ENCODE results near the gene MAP3K2. TPM values are rescaled to one million over a fixed set of nuclear protein-coding genes. Genes with fewer than 3 reads are reported as not detected.

The MAP3K2 gene
- total and polyA plus RNA-seq, 4 donors: 5.9 to 46.2 (median 17.0) TPM

DNA sequence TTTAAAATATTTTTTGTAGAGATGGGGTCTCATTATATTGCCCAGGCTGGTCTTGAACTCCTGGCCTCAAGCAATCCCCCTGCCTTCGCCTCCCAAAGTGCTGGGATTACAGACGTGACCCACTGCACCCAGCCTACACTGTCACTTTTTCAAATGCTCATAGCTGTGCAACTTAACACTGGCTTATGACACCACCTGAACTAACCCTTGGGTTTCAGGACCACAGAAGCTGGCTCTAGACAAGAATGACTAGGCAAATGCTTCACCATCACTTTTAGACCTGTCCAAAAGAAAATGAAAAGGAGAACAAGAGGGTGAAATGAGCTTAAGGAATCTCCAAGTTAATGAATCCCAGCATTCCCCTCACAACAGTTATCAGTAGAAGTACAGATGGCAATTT, 107.1 kb downstream of the MAP3K2 start:
- TF ChIP-seq, protein P1, sequence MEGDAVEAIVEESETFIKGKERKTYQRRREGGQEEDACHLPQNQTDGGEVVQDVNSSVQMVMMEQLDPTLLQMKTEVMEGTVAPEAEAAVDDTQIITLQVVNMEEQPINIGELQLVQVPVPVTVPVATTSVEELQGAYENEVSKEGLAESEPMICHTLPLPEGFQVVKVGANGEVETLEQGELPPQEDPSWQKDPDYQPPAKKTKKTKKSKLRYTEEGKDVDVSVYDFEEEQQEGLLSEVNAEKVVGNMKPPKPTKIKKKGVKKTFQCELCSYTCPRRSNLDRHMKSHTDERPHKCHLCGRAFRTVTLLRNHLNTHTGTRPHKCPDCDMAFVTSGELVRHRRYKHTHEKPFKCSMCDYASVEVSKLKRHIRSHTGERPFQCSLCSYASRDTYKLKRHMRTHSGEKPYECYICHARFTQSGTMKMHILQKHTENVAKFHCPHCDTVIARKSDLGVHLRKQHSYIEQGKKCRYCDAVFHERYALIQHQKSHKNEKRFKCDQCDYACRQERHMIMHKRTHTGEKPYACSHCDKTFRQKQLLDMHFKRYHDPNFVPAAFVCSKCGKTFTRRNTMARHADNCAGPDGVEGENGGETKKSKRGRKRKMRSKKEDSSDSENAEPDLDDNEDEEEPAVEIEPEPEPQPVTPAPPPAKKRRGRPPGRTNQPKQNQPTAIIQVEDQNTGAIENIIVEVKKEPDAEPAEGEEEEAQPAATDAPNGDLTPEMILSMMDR (IDR thresholded peaks at IDR 0.05; ENCODE audit: low read depth, low read length, missing input control): no peak
- no peak for TF ChIP-seq RAD21 (IDR thresholded peaks at IDR 0.05)
- TF ChIP-seq, protein P2, sequence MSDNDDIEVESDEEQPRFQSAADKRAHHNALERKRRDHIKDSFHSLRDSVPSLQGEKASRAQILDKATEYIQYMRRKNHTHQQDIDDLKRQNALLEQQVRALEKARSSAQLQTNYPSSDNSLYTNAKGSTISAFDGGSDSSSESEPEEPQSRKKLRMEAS (IDR thresholded peaks at IDR 0.05): no peak
- TF ChIP-seq, protein P3, sequence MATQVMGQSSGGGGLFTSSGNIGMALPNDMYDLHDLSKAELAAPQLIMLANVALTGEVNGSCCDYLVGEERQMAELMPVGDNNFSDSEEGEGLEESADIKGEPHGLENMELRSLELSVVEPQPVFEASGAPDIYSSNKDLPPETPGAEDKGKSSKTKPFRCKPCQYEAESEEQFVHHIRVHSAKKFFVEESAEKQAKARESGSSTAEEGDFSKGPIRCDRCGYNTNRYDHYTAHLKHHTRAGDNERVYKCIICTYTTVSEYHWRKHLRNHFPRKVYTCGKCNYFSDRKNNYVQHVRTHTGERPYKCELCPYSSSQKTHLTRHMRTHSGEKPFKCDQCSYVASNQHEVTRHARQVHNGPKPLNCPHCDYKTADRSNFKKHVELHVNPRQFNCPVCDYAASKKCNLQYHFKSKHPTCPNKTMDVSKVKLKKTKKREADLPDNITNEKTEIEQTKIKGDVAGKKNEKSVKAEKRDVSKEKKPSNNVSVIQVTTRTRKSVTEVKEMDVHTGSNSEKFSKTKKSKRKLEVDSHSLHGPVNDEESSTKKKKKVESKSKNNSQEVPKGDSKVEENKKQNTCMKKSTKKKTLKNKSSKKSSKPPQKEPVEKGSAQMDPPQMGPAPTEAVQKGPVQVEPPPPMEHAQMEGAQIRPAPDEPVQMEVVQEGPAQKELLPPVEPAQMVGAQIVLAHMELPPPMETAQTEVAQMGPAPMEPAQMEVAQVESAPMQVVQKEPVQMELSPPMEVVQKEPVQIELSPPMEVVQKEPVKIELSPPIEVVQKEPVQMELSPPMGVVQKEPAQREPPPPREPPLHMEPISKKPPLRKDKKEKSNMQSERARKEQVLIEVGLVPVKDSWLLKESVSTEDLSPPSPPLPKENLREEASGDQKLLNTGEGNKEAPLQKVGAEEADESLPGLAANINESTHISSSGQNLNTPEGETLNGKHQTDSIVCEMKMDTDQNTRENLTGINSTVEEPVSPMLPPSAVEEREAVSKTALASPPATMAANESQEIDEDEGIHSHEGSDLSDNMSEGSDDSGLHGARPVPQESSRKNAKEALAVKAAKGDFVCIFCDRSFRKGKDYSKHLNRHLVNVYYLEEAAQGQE (IDR thresholded peaks at IDR 0.05): no peak
- no peak for TF ChIP-seq FOXA1 (IDR thresholded peaks at IDR 0.05)
- no peak for TF ChIP-seq SP1 (IDR thresholded peaks at IDR 0.05)
- TF ChIP-seq, protein P4, sequence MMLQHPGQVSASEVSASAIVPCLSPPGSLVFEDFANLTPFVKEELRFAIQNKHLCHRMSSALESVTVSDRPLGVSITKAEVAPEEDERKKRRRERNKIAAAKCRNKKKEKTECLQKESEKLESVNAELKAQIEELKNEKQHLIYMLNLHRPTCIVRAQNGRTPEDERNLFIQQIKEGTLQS (IDR thresholded peaks at IDR 0.05): no peak
- TF ChIP-seq YY1 (IDR thresholded peaks at IDR 0.05): no peak
- TF ChIP-seq NR2F2 (IDR thresholded peaks at IDR 0.05): no peak
- TF ChIP-seq JUND (IDR thresholded peaks at IDR 0.05): no peak
- TF ChIP-seq RXRA (IDR thresholded peaks at IDR 0.05): no peak
- TF ChIP-seq HNF4G (IDR thresholded peaks at IDR 0.05): no peak
- TF ChIP-seq, protein P5, sequence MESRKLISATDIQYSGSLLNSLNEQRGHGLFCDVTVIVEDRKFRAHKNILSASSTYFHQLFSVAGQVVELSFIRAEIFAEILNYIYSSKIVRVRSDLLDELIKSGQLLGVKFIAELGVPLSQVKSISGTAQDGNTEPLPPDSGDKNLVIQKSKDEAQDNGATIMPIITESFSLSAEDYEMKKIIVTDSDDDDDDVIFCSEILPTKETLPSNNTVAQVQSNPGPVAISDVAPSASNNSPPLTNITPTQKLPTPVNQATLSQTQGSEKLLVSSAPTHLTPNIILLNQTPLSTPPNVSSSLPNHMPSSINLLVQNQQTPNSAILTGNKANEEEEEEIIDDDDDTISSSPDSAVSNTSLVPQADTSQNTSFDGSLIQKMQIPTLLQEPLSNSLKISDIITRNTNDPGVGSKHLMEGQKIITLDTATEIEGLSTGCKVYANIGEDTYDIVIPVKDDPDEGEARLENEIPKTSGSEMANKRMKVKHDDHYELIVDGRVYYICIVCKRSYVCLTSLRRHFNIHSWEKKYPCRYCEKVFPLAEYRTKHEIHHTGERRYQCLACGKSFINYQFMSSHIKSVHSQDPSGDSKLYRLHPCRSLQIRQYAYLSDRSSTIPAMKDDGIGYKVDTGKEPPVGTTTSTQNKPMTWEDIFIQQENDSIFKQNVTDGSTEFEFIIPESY (IDR thresholded peaks at IDR 0.05): no peak
- TF ChIP-seq GABPA (IDR thresholded peaks at IDR 0.05 in 1 of 2, conservative IDR thresholded peaks at IDR 0.05 in 1 of 2): no peak
- TF ChIP-seq EGR1 (IDR thresholded peaks at IDR 0.05; ENCODE audit: low read depth in 2 of 2): no peak
- TF ChIP-seq TAF1 (conservative IDR thresholded peaks at IDR 0.05): no peak
- TF ChIP-seq FOXA2 (IDR thresholded peaks at IDR 0.05): no peak
- TF ChIP-seq HNF4A (conservative IDR thresholded peaks at IDR 0.05): no peak
- H3K9ac ChIP-seq (ENCODE audit: low read depth in 1 of 2, low read length in 2 of 2): no peak overlapping the region
- H3K27me3 ChIP-seq (ENCODE audit: control insufficient read depth in 4 of 4, insufficient read depth in 4 of 4, low read length in 3 of 4): no peaks in the 10 kb centered on the region
- WGBS: 97% methylated on average over 2 of the region's 2 CpGs
- no peaks in the 10 kb centered on the region for H3K4me1 ChIP-seq (ENCODE audit: control insufficient read depth in 4 of 4, insufficient read depth in 4 of 4, low read length in 3 of 4)
- H3K9me3 ChIP-seq (ENCODE audit: control insufficient read depth in 4 of 4, low read length in 3 of 4): no peaks in the 10 kb centered on the region
- no peak for DNase-seq (ENCODE audit: low spot score)
- no peak overlapping the region for H3K4me3 ChIP-seq (ENCODE audit: low read depth in 1 of 3, low read length in 3 of 3)
- H3K36me3 ChIP-seq (ENCODE audit: control insufficient read depth in 4 of 4, insufficient read depth in 3 of 4, low read depth in 1 of 4, low read length in 3 of 4): peaks cover 10 to 67% (median 48%) of the 10 kb centered on the region in 4 donors
- H3K27ac ChIP-seq (ENCODE audit: low read depth in 1 of 2, low read length in 2 of 2): no peak overlapping the region

All from liver (tissue), 9 donors.